Stimulated activated CD8-positive, alpha-beta memory T cell treated with anti-CD3 and anti-CD28 coated beads, Interleukin-7, amount 100 ng/mL, for 48 hours (primary cell): ENCODE data around the gene PFN2.
"Not testable (repeated sequence)": the region's sequence is repeated elsewhere in the genome, so short reads cannot be mapped to it uniquely, and the experiment has no call there.

Experiments used
- DNase-seq, 2 donors: peaks; one replicate each; pipeline ENCODE4 v3.0.0-alpha.2; 2020; ENCODE audit warnings: low read depth in 1 of 2; ENCODE audit errors: extremely low read depth in 1 of 2

PFN2 gene

GRCh38 chr3:149969110-149969939, 1.4 kb downstream of the PFN2 start:
- DNase-seq = no peak

GRCh38 chr3:149968216-149968615, 2.5 kb downstream of the PFN2 start:
- DNase-seq = no peak

GRCh38 chr3:149967086-149967685, 3.5 kb downstream of the PFN2 start:
- DNase-seq = no peak

- DNase-seq = no peak
Measured at GRCh38 chr3:149965278-149965677, 5.4 kb downstream of the PFN2 start.

GRCh38 chr3:149964291-149964690, 6.4 kb downstream of the PFN2 start:
- DNase-seq = no peak

GRCh38 chr3:149963485-149963884, 7.2 kb downstream of the PFN2 start:
- DNase-seq = no peak

- no peak for DNase-seq
Measured at GRCh38 chr3:149959443-149959842, 11.3 kb downstream of the PFN2 start.

- DNase-seq = no peak
Measured at GRCh38 chr3:149958171-149958796, 12.4 kb downstream of the PFN2 start.

GRCh38 chr3:149957361-149958125, 13.2 kb downstream of the PFN2 start:
- no peak for DNase-seq

- DNase-seq = no peak
Measured at GRCh38 chr3:149955449-149955848, 15.2 kb downstream of the PFN2 start.

- no peak for DNase-seq
Measured at GRCh38 chr3:149954812-149955211, 15.9 kb downstream of the PFN2 start.

GRCh38 chr3:149949181-149949580, 21.5 kb downstream of the PFN2 start:
- no peak for DNase-seq

- DNase-seq = no peak
Measured at GRCh38 chr3:149947231-149947630, 23.5 kb downstream of the PFN2 start.

GRCh38 chr3:149943966-149944365, 26.7 kb downstream of the PFN2 start:
- not testable (repeated sequence) for DNase-seq

GRCh38 chr3:149942409-149942808, 28.3 kb downstream of the PFN2 start:
- DNase-seq = no peak

- no peak for DNase-seq
Measured at GRCh38 chr3:149941946-149942345, 28.7 kb downstream of the PFN2 start.

- DNase-seq = no peak
Measured at GRCh38 chr3:149941186-149941585, 29.5 kb downstream of the PFN2 start.

- DNase-seq = not testable (repeated sequence)
Measured at GRCh38 chr3:149938392-149939055, 32.2 kb downstream of the PFN2 start.

GRCh38 chr3:149936812-149937230, 33.9 kb downstream of the PFN2 start:
- no peak for DNase-seq

- DNase-seq = no peak
Measured at GRCh38 chr3:149934524-149934923, 36.2 kb downstream of the PFN2 start.

- DNase-seq = no peak
Measured at GRCh38 chr3:149933858-149934257, 36.8 kb downstream of the PFN2 start.
